Glutamatergic neuron (in vitro differentiated cells): ENCODE measurements around the gene KIF26B. TPM values are rescaled to one million over a fixed set of nuclear protein-coding genes. Genes with fewer than 3 reads are reported as not detected.
"Not testable (repeated sequence)": the region's sequence is repeated elsewhere in the genome, so short reads cannot be mapped to it uniquely, and the experiment has no call there.

ENCODE experiments used
- DNase-seq: peaks from one replicate; pipeline ENCODE4 v3.0.0; 2022
- H3K27ac Mint-ChIP-seq: one replicate; pipeline ENCODE4 v1.8.0; 2020; ENCODE audit warnings: mild to moderate bottlenecking, mixed read lengths, inconsistent platforms; ENCODE audit not compliant: unreplicated experiment
- H3K27me3 Mint-ChIP-seq: one replicate; pipeline ENCODE4 v1.8.0; 2020; ENCODE audit warnings: mild to moderate bottlenecking, moderate library complexity, mixed read lengths, inconsistent platforms; ENCODE audit not compliant: unreplicated experiment
- H3K36me3 Mint-ChIP-seq: one replicate; pipeline ENCODE4 v1.8.0; 2020; ENCODE audit warnings: mild to moderate bottlenecking, mixed read lengths, inconsistent platforms; ENCODE audit not compliant: unreplicated experiment
- H3K4me1 Mint-ChIP-seq: one replicate; pipeline ENCODE4 v1.8.0; 2020; ENCODE audit warnings: mild to moderate bottlenecking, low read depth, mixed read lengths, inconsistent platforms; ENCODE audit not compliant: unreplicated experiment
- H3K4me3 Mint-ChIP-seq: one replicate; pipeline ENCODE4 v1.8.0; 2020; ENCODE audit warnings: mild to moderate bottlenecking, mixed read lengths, inconsistent platforms; ENCODE audit not compliant: unreplicated experiment
- H3K9me3 Mint-ChIP-seq: one replicate; pipeline ENCODE4 v1.8.0; 2020; ENCODE audit warnings: mild to moderate bottlenecking, moderate library complexity, mixed read lengths, inconsistent platforms; ENCODE audit not compliant: unreplicated experiment
- CTCF ChIP-seq: fragments of 200-600 bp; sonication (generic); IDR thresholded peaks from one replicate; pipeline ENCODE4 v1.5.0; 2021; ENCODE audit not compliant: partially characterized antibody, unreplicated experiment
- total RNA-seq: library from RNA; stranded (reverse); fragmentation: NEBNext Ultra II Directional; extraction: Animal tissue kit (Norgen Biotek cat#: 25700); gene quantifications from one replicate; pipeline ENCODE4 v1.2.1, GENCODE V29; 2021; ENCODE audit not compliant: unreplicated experiment

The KIF26B gene
- total RNA-seq, 1 donor from 2014 or later = 2.4 TPM

- no peak overlapping the region for H3K4me3 Mint-ChIP-seq
- DNase-seq = no peak
- no peak overlapping the region for H3K27ac Mint-ChIP-seq
- peaks cover 2% of the 10 kb centered on the region for H3K9me3 Mint-ChIP-seq
- peaks cover 4% of the 10 kb centered on the region for H3K36me3 Mint-ChIP-seq
- TF ChIP-seq CTCF = no peak
- H3K4me1 Mint-ChIP-seq = no peaks in the 10 kb centered on the region
- no peaks in the 10 kb centered on the region for H3K27me3 Mint-ChIP-seq
Measured at GRCh38 chr1:245353915-245354775, 199.4 kb downstream of the KIF26B start.

- not testable (repeated sequence) for H3K27me3 Mint-ChIP-seq, DNase-seq, H3K36me3 Mint-ChIP-seq, H3K4me1 Mint-ChIP-seq, H3K9me3 Mint-ChIP-seq, H3K27ac Mint-ChIP-seq, H3K4me3 Mint-ChIP-seq
Measured at GRCh38 chr1:245355851-245356630, 201.3 kb downstream of the KIF26B start.

- no peaks in the 10 kb centered on the region for H3K27me3 Mint-ChIP-seq
- no peak for DNase-seq
- H3K4me3 Mint-ChIP-seq = no peak overlapping the region
- peaks cover 2% of the 10 kb centered on the region for H3K4me1 Mint-ChIP-seq
- no peak overlapping the region for H3K27ac Mint-ChIP-seq
- H3K9me3 Mint-ChIP-seq = peaks cover 2% of the 10 kb centered on the region
- peaks cover 4% of the 10 kb centered on the region for H3K36me3 Mint-ChIP-seq
- no peak for TF ChIP-seq CTCF
Measured at GRCh38 chr1:245356891-245357585, 202.3 kb downstream of the KIF26B start.

- not testable (repeated sequence) for H3K9me3 Mint-ChIP-seq, H3K27me3 Mint-ChIP-seq, H3K4me1 Mint-ChIP-seq, DNase-seq, H3K27ac Mint-ChIP-seq, H3K36me3 Mint-ChIP-seq, H3K4me3 Mint-ChIP-seq
Measured at GRCh38 chr1:245359101-245359680, 204.4 kb downstream of the KIF26B start.

- Mint-ChIP-seq H3K27me3 (peaks cover 2% of the 10 kb centered on the region), H3K27ac (no peak overlapping the region), H3K9me3 (peaks cover under 1% of the 10 kb centered on the region), H3K4me1 (peaks cover 2% of the 10 kb centered on the region), H3K4me3 (no peak overlapping the region), H3K36me3 (no peaks in the 10 kb centered on the region)
- DNase-seq = no peak
- no peak for TF ChIP-seq CTCF
Measured at GRCh38 chr1:245361065-245361464, 206.3 kb downstream of the KIF26B start.
